Gastrocnemius medialis (tissue), 4 donors: ENCODE results near the gene MAPK14.

ENCODE experiments used
- POLR2A ChIP-seq, 2 donors: fragments of 450-650 bp; IDR thresholded peaks; one replicate each; pipeline ENCODE4 v1.6.1; 2017; ENCODE audit warnings: antibody characterized with exemption in 2 of 2, mild to moderate bottlenecking in 2 of 2, moderate library complexity in 2 of 2
- TF ChIP-seq, protein P1 (sequence below), 5 experiments: fragments of 450-650 bp in 3 of 5; fragments of 200-600 bp in 2 of 5; sonication (generic) in 2 of 5; IDR thresholded peaks in 4 of 5; conservative IDR thresholded peaks in 1 of 5; 1 replicate in 4 of 5; 2 replicates in 1 of 5; pipeline ENCODE4 v1.5.1; 2016 to 2019; ENCODE audit warnings: antibody characterized with exemption in 5 of 5, mild to moderate bottlenecking in 3 of 5, moderate library complexity in 3 of 5

GRCh38 chr6:36125575-36125974 is 98.0 kb downstream of the MAPK14 start:
- TF ChIP-seq, protein P1, sequence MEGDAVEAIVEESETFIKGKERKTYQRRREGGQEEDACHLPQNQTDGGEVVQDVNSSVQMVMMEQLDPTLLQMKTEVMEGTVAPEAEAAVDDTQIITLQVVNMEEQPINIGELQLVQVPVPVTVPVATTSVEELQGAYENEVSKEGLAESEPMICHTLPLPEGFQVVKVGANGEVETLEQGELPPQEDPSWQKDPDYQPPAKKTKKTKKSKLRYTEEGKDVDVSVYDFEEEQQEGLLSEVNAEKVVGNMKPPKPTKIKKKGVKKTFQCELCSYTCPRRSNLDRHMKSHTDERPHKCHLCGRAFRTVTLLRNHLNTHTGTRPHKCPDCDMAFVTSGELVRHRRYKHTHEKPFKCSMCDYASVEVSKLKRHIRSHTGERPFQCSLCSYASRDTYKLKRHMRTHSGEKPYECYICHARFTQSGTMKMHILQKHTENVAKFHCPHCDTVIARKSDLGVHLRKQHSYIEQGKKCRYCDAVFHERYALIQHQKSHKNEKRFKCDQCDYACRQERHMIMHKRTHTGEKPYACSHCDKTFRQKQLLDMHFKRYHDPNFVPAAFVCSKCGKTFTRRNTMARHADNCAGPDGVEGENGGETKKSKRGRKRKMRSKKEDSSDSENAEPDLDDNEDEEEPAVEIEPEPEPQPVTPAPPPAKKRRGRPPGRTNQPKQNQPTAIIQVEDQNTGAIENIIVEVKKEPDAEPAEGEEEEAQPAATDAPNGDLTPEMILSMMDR (IDR thresholded peaks at IDR 0.05 in 4 of 5, conservative IDR thresholded peaks at IDR 0.05 in 1 of 5), result no peak
- no peak for TF ChIP-seq POLR2A (IDR thresholded peaks at IDR 0.05)
